Mononuclear cell (primary cell): ENCODE measurements around the gene CTNNB1. TPM values are rescaled to one million over a fixed set of nuclear protein-coding genes. Genes with fewer than 3 reads are reported as not detected.
A peak's percentile ranks its signal among the peaks of the same experiment; 100 is the strongest.

Experiments
- H3K27me3 ChIP-seq: 2 replicates; pipeline ENCODE4 v1.6.0; 2011; ENCODE audit warnings: low read length, control low read depth; ENCODE audit not compliant: insufficient read depth
- H3K4me1 ChIP-seq: 2 replicates; pipeline ENCODE4 v1.5.1; 2011; ENCODE audit warnings: mild to moderate bottlenecking, low read length, control low read depth; ENCODE audit not compliant: insufficient read depth
- H3K4me3 ChIP-seq: 2 replicates; pipeline ENCODE4 v1.5.1; 2011; ENCODE audit warnings: mild to moderate bottlenecking, low read length, moderate library complexity
- H3K9me3 ChIP-seq: 2 replicates; pipeline ENCODE4 v1.5.1; 2011; ENCODE audit warnings: low read depth, mild to moderate bottlenecking, control low read depth, low read length
- total RNA-seq: library from RNA; depleted of rRNA; stranded (reverse); fragments of >200 nt; gene quantifications from one replicate; pipeline ENCODE4 v1.2.3, GENCODE V29; 2012

The CTNNB1 gene
- total RNA-seq, 1 donor: 675 TPM

- peak overlapping the region; percentile 93 for H3K4me3 ChIP-seq
- H3K9me3 ChIP-seq: no peaks in the 10 kb centered on the region
- H3K4me1 ChIP-seq: peaks cover 34% of the 10 kb centered on the region
- H3K27me3 ChIP-seq: no peaks in the 10 kb centered on the region
Observed at GRCh38 chr3:41200669-41201021, 1.3 kb downstream of the CTNNB1 start.

DNA sequence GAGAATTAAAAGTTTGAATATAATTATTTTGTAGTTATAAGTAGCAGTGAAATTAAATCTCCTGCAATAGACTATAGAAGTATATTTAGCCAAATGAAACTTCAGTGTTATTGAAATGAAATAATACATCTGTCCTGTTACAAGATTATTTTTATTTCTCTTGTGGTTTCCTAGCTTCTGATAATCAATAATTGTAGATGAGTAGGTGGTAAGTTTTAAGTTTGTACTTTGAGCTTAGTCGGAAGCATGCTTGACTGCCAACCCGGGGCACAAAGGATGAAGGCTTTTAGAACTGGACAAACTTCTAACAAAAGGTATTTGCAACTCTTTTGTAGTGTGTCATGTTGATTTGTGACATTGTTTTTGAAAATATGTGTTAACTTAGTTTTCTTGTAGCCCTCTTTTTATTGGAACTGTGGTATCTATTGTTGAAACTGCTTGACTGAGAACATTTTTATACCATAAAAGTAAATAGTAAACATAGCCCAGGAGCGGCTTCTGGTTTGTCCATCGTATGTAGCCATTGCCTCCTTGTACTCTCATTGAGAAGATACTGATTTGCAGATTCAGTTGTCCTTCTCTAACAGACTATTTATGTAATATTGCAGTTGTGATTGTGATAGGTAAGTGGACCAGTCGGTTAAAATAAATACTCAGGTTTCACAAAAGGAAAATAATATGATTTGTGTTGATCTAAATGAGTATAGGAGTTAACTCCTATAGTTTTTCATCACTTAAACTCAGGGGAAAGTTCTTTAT lies 2.9 kb downstream of the CTNNB1 start:
- Histone ChIP-seq H3K9me3 (no peaks in the 10 kb centered on the region), H3K4me1 (peaks cover 44% of the 10 kb centered on the region), H3K27me3 (no peaks in the 10 kb centered on the region), H3K4me3 (no peak overlapping the region)

GRCh38 chr3:41202834-41203345 lies 3.6 kb downstream of the CTNNB1 start:
- peaks cover 49% of the 10 kb centered on the region for H3K4me1 ChIP-seq
- no peaks in the 10 kb centered on the region for H3K27me3 ChIP-seq
- no peaks in the 10 kb centered on the region for H3K9me3 ChIP-seq
- H3K4me3 ChIP-seq: no peak overlapping the region

- Histone ChIP-seq H3K9me3 (no peaks in the 10 kb centered on the region), H3K4me1 (peaks cover 50% of the 10 kb centered on the region), H3K4me3 (no peak overlapping the region), H3K27me3 (no peaks in the 10 kb centered on the region)
Observed at GRCh38 chr3:41204369-41204768, 5.1 kb downstream of the CTNNB1 start.

GRCh38 chr3:41205591-41205990 lies 6.3 kb downstream of the CTNNB1 start:
- Histone ChIP-seq H3K4me3 (no peak overlapping the region), H3K9me3 (no peaks in the 10 kb centered on the region), H3K27me3 (no peaks in the 10 kb centered on the region), H3K4me1 (peaks cover 49% of the 10 kb centered on the region)

GRCh38 chr3:41207355-41207754 lies 8.1 kb downstream of the CTNNB1 start:
- no peaks in the 10 kb centered on the region for H3K27me3 ChIP-seq
- peaks cover 43% of the 10 kb centered on the region for H3K4me1 ChIP-seq

DNA sequence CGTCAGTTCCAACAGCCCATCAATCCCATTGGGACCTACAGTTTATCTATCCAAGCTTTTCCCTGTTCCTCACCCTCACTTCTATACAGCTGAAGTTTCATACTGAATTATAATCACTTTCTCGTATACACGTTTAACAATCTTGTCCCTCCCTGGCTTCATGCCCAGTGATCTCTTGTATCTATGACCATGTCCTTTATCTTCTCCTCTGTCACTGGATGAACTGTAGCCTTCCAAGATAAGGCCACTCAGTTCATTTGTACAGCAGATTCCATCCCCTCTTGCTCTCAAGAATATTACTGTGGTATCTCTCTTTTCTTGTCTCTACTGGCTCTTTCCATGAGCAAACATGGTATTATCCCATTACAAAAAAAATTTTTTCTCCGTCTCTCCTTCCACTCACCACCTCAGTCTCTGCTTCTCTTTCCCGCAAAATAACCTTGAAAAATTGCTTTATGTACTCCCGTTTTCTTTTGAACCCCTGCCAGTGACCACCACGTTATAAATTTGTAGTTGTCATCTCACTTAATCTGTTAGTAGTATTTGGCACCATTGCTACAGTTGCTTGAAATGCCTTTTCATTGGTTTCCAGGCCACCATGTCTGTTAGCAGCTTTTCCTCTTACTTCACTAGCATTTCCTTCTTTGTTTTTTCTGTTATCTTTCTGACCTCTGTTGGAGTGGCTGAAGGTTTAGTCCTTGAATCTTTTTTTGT lies 9.4 kb downstream of the CTNNB1 start:
- H3K4me3 ChIP-seq: no peak overlapping the region
- no peaks in the 10 kb centered on the region for H3K9me3 ChIP-seq
- no peaks in the 10 kb centered on the region for H3K27me3 ChIP-seq
- peaks cover 39% of the 10 kb centered on the region for H3K4me1 ChIP-seq

More at GRCh38 chr3:41207355-41207754, 8.1 kb downstream of the CTNNB1 start:
- H3K4me3 ChIP-seq: no peak overlapping the region
- H3K9me3 ChIP-seq: no peaks in the 10 kb centered on the region

GRCh38 chr3:41209646-41210045 lies 10.3 kb downstream of the CTNNB1 start:
- H3K9me3 ChIP-seq: no peaks in the 10 kb centered on the region
- no peak overlapping the region for H3K4me3 ChIP-seq
- no peaks in the 10 kb centered on the region for H3K27me3 ChIP-seq
- H3K4me1 ChIP-seq: peaks cover 45% of the 10 kb centered on the region

DNA sequence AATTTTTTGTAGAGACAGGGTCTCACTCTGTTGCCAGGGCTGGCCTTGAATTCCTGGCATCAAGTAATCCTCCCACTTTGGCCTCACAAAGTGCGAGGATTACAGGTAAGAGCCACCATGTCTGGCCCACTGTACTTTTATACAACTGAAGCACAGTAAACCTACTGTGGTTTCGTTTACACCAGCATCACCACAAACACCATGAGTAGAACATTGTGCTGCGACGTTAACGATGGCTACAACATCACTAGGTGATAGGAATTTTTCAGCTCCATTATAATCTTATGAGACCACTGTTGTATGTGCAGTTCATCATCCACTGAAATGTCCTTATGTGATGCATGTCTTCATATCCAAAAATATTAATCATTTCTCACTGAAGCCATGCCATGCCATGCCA lies 11.7 kb downstream of the CTNNB1 start:
- Histone ChIP-seq H3K4me3 (no peak overlapping the region), H3K9me3 (no peaks in the 10 kb centered on the region), H3K27me3 (no peaks in the 10 kb centered on the region), H3K4me1 (peaks cover 46% of the 10 kb centered on the region)

DNA sequence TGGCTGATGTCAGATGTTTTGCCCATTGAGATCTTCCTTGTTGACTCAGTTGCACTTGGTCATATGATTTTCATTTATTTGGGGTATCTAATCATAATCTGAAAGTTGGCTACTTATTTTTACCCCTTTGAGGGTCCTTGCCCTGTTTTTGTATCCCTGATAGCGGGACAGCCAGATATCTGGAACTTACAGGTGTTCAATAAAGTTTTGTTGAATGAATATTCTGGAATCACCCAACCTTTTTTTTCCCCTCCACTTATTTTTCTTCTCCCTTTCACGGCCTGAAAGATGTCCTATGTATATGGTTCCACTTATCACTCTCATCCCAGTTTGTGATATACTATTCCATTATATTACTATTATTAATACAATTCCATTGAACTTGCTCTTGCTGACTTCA lies 12.8 kb downstream of the CTNNB1 start:
- no peaks in the 10 kb centered on the region for H3K9me3 ChIP-seq
- H3K4me1 ChIP-seq: peaks cover 43% of the 10 kb centered on the region
- no peak overlapping the region for H3K4me3 ChIP-seq
- no peaks in the 10 kb centered on the region for H3K27me3 ChIP-seq

GRCh38 chr3:41213588-41213987 lies 14.3 kb downstream of the CTNNB1 start:
- H3K9me3 ChIP-seq: no peaks in the 10 kb centered on the region
- no peak overlapping the region for H3K4me3 ChIP-seq
- H3K27me3 ChIP-seq: no peaks in the 10 kb centered on the region
- peaks cover 36% of the 10 kb centered on the region for H3K4me1 ChIP-seq

DNA sequence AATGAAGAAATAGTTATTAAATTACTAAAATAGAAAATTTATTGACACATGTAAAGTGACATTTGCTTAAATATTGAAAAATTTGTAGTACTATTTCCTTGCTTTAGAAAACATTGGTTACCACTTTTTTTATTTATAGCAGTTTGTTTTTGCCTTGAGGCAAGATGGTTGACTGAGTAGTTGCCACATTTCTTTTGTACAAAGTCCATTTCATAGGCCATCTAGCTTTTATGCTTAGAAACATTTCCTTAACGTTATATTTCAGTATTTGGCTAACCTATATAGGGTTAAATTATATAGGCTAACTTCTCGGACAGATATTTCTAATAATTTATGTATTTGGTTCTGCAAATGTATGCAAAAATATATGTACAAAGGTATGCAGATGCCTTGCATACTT lies 17.1 kb downstream of the CTNNB1 start:
- Histone ChIP-seq H3K4me1 (peaks cover 37% of the 10 kb centered on the region), H3K9me3 (no peaks in the 10 kb centered on the region), H3K27me3 (no peaks in the 10 kb centered on the region), H3K4me3 (no peak overlapping the region)

DNA sequence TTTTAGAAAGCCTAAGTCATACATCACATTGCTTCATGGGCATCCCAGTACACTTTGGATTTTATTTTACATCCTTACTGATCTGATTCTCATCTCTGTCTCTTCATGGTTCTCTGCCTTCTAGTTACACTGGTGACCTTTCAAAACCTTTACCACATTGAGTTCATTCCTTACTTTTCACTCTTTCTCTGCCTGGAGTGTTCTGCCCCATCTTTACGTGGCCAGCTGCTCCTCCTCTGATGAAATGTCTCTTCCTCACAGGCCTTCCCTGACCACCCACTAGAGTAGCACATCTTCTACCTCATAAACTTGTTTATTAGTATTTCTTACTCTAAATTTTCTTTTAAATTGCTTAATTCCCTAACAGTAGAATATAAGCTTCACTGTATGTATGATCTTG lies 17.7 kb downstream of the CTNNB1 start:
- Histone ChIP-seq H3K9me3 (no peaks in the 10 kb centered on the region), H3K4me1 (peaks cover 39% of the 10 kb centered on the region), H3K4me3 (no peak overlapping the region), H3K27me3 (no peaks in the 10 kb centered on the region)

DNA sequence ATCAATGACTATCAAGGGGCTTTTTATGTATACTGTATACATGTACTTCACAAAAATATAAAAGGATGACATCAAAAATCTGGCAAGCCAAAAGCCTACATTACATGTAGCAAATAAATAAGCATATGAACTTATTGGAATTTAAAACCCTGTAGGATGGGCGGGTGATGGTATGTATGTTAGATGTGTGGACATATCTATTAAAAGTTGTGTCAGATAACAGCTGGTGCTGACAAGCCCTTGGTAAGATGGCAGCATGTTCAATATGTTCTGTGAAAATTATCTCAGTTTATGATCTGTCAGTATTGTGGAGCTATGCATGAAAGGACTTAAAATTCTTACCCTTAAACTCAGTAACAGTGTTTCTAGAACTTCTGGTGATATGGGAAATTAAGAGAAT lies 20.1 kb downstream of the CTNNB1 start:
- Histone ChIP-seq H3K4me3 (no peak overlapping the region), H3K27me3 (no peaks in the 10 kb centered on the region), H3K9me3 (no peaks in the 10 kb centered on the region), H3K4me1 (peaks cover 35% of the 10 kb centered on the region)

DNA sequence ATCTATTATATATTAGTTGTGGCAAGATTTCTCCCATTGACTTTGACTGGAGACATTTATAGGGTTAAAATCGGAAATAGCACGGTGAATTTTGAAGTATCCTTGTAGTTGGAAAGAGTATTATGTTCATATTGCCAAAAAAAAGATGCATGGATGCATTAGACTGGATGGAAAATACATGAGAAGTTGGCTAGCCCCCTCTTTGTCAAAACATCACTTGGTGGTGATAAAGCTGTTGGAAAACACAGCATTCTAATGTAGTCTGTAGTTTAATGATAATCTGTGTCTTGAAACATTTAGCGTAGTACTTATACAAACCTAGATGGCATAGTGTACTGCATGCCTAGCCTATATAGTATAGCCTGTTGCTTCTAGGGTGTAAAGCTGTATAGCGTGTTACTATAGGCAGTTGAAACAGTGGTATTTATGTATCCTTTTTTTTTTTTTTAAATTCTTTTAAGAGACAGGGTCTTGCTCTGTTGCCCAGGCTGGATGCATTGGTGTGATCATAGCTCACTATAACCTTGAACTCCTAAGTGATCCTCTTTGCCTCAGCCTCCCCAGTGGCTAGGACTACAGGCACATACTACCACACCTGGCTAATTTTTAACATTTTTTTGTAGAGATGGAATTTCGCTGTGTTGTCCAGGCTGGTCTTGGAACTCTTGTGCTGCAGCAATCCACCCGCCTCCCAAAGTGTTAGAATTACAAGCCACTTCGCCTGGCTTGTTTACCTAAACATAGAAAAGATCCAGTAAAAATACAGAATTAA lies 21.8 kb downstream of the CTNNB1 start:
- H3K4me1 ChIP-seq: peaks cover 27% of the 10 kb centered on the region
- H3K4me3 ChIP-seq: no peak overlapping the region
- no peaks in the 10 kb centered on the region for H3K9me3 ChIP-seq
- no peaks in the 10 kb centered on the region for H3K27me3 ChIP-seq
